ENCODE data around the gene TCEAL8.
"Not testable (repeated sequence)": the region's sequence is repeated elsewhere in the genome, so short reads cannot be mapped to it uniquely, and the experiment has no call there.

DNA sequence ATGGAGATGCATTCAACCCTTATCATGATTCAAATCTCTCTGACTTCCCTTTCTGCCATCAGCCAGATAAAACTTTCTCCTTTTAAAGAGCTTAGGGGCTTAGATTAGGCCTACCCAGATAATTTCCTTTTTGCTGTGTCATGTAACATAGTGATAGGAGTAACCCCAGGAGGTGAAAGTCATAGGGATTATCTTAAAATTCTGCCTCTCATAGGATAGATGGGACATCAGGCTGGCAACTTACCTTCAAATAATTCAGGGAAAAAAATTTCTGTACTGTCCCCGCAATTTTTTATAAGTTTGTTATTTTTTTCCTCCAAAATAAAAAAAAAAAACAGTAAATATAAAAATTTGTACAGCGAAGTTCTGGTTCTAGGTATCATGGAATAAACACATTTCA is 19.3 kb downstream of the TCEAL8 start:
- TF ChIP-seq, protein P1, sequence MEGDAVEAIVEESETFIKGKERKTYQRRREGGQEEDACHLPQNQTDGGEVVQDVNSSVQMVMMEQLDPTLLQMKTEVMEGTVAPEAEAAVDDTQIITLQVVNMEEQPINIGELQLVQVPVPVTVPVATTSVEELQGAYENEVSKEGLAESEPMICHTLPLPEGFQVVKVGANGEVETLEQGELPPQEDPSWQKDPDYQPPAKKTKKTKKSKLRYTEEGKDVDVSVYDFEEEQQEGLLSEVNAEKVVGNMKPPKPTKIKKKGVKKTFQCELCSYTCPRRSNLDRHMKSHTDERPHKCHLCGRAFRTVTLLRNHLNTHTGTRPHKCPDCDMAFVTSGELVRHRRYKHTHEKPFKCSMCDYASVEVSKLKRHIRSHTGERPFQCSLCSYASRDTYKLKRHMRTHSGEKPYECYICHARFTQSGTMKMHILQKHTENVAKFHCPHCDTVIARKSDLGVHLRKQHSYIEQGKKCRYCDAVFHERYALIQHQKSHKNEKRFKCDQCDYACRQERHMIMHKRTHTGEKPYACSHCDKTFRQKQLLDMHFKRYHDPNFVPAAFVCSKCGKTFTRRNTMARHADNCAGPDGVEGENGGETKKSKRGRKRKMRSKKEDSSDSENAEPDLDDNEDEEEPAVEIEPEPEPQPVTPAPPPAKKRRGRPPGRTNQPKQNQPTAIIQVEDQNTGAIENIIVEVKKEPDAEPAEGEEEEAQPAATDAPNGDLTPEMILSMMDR (IDR thresholded peaks at IDR 0.05) = not testable (repeated sequence)
- not testable (repeated sequence) for TF ChIP-seq POLR2A (IDR thresholded peaks at IDR 0.05)
